Measurements from ENCODE around the gene TULP1. TPM values are rescaled to one million over a fixed set of nuclear protein-coding genes. Genes with fewer than 3 reads are reported as not detected.

TULP1 gene
- total and polyA plus RNA-seq, 2 of the 4 experiments (the other 2 are of a cell fraction) = not detected

DNA sequence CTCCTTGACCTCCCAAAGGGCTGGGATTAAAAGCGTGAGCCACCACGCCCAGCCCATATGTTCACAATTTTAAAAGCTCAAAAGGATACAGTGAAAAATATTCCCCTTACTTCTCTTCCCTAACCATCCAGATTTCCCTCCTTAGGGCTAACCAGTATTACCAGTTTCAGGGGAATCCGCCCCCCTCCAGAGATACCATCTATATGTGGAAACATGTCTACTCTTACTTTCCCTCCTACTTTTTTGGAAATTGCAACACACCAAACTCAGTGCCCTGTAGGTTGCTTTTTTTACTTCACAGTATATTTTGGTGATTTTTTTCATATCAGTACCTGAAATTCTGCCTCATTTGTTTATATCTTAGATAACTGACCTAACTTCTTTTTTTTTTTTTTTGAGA lies 51.4 kb downstream of the TULP1 start:
- Histone ChIP-seq H4K8ac (ENCODE audit: low read depth in 2 of 2, low read length in 2 of 2) (no peak overlapping the region), H3K4me1 (ENCODE audit: control insufficient read depth, insufficient read depth, low read length) (no peaks in the 10 kb centered on the region), H3K9me3 (ENCODE audit: control insufficient read depth, insufficient read depth, low read length) (no peaks in the 10 kb centered on the region), H2AK9ac (replicated peaks; ENCODE audit: low read depth, low read length, poor library complexity) (no peak overlapping the region), H2BK5ac (ENCODE audit: low read depth, low read length, poor library complexity, severe bottlenecking) (no peak overlapping the region), H3K4ac (ENCODE audit: low read depth, low read length) (no peak overlapping the region), H2AFZ (replicated peaks; ENCODE audit: low read length, poor library complexity) (no peak overlapping the region), H2BK20ac (ENCODE audit: low read depth, low read length) (no peak overlapping the region), H3K56ac (ENCODE audit: extremely low read depth, insufficient read depth, low read length) (no peak overlapping the region), H3K9ac (ENCODE audit: low read depth, low read length) (no peak overlapping the region), H3K79me1 (ENCODE audit: low read depth in 1 of 2, low read length in 2 of 2) (peaks cover 0 to 6% of the 10 kb centered on the region in 2 experiments; a peak in 1 of 4 replicates), H3K23ac (ENCODE audit: low read depth, low read length) (no peak overlapping the region), H4K20me1 (ENCODE audit: insufficient read depth, low read length) (no peaks in the 10 kb centered on the region), H4K5ac (ENCODE audit: low read depth, low read length) (no peak overlapping the region), H3K18ac (ENCODE audit: low read depth, low read length) (no peak overlapping the region), H2BK120ac (ENCODE audit: low read depth, low read length) (no peak overlapping the region), H3K36me3 (ENCODE audit: control insufficient read depth, insufficient read depth, low read length) (peaks cover 26% of the 10 kb centered on the region), H3K14ac (replicated peaks; ENCODE audit: low read depth, low read length) (no peak overlapping the region), H3K4me3 (ENCODE audit: insufficient read depth, low read depth, low read length) (no peak overlapping the region), H3K27ac (ENCODE audit: insufficient read depth, low read length) (no peak overlapping the region), H2BK15ac (ENCODE audit: low read depth, low read length) (no peak overlapping the region), H4K91ac (ENCODE audit: insufficient read depth, low read depth, low read length) (no peak overlapping the region), H3K9me1 (ENCODE audit: insufficient read depth, low read length) (no peaks in the 10 kb centered on the region), H2AK5ac (ENCODE audit: low read depth, low read length) (no peak overlapping the region), H3K27me3 (ENCODE audit: control insufficient read depth, insufficient read depth, low read length) (no peaks in the 10 kb centered on the region), H3K4me2 (ENCODE audit: low read depth, low read length) (no peak overlapping the region)
- intact Hi-C loops (cut with micrococcal nuclease) = no loop called here
- DNase-seq (no peak), ATAC-seq (ENCODE audit: low read depth) (no peak)
- WGBS, 2 experiments (ENCODE audit: extremely low coverage in 2 of 2, insufficient read length in 1 of 2) = 67% methylated on average over 3 of the region's 3 CpGs; no CpG with 5 or more reads in 1 of the 2 experiments
- ChIA-PET CTCF (interaction anchor here (0.6 kb wide), 1 partner anchor 118 kb away, joined by 5 read pairs; no protein-coding TSS in a partner anchor), POLR2A (ENCODE audit: unreplicated experiment) (interaction anchor here (0.5 kb wide), 1 partner anchor 29 kb away, joined by 3 read pairs; no protein-coding TSS in a partner anchor)
- in situ Hi-C loops (cut with MboI; ENCODE audit: low sequenced_read_pairs) = no loop called here
- TF ChIP-seq MAZ (IDR thresholded peaks at IDR 0.05; ENCODE audit: borderline replicate concordance, low read depth, low read length) (no peak), RAD21 (IDR thresholded peaks at IDR 0.05; ENCODE audit: low read length) (no peak), CHD1 (IDR thresholded peaks at IDR 0.05; ENCODE audit: low read depth, low read length) (no peak), BHLHE40 (IDR thresholded peaks at IDR 0.05; ENCODE audit: low read depth, low read length) (no peak), MAFK (IDR thresholded peaks at IDR 0.05; ENCODE audit: low read depth, low read length) (no peak), POLR2A (IDR thresholded peaks at IDR 0.05; ENCODE audit: low read depth, low read length) (no peak), CEBPB (IDR thresholded peaks at IDR 0.05; ENCODE audit: low read depth, low read length) (no peak), SMC3 (IDR thresholded peaks at IDR 0.05; ENCODE audit: low read depth, low read length) (no peak), RCOR1 (IDR thresholded peaks at IDR 0.05; ENCODE audit: insufficient replicate concordance, low read length) (no peak), FOS (IDR thresholded peaks at IDR 0.05; ENCODE audit: low read depth, low read length) (no peak), MXI1 (IDR thresholded peaks at IDR 0.05; ENCODE audit: borderline replicate concordance, low read depth, low read length) (no peak), NFE2L2 (IDR thresholded peaks at IDR 0.05; ENCODE audit: low read depth, low read length) (no peak), RFX5 (IDR thresholded peaks at IDR 0.05; ENCODE audit: low read depth, low read length) (no peak)
- TF ChIP-seq, protein P1, sequence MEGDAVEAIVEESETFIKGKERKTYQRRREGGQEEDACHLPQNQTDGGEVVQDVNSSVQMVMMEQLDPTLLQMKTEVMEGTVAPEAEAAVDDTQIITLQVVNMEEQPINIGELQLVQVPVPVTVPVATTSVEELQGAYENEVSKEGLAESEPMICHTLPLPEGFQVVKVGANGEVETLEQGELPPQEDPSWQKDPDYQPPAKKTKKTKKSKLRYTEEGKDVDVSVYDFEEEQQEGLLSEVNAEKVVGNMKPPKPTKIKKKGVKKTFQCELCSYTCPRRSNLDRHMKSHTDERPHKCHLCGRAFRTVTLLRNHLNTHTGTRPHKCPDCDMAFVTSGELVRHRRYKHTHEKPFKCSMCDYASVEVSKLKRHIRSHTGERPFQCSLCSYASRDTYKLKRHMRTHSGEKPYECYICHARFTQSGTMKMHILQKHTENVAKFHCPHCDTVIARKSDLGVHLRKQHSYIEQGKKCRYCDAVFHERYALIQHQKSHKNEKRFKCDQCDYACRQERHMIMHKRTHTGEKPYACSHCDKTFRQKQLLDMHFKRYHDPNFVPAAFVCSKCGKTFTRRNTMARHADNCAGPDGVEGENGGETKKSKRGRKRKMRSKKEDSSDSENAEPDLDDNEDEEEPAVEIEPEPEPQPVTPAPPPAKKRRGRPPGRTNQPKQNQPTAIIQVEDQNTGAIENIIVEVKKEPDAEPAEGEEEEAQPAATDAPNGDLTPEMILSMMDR (conservative IDR thresholded peaks at IDR 0.05; ENCODE audit: low read depth, low read length) = no peak
- TF ChIP-seq, protein P2, sequence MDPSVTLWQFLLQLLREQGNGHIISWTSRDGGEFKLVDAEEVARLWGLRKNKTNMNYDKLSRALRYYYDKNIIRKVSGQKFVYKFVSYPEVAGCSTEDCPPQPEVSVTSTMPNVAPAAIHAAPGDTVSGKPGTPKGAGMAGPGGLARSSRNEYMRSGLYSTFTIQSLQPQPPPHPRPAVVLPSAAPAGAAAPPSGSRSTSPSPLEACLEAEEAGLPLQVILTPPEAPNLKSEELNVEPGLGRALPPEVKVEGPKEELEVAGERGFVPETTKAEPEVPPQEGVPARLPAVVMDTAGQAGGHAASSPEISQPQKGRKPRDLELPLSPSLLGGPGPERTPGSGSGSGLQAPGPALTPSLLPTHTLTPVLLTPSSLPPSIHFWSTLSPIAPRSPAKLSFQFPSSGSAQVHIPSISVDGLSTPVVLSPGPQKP (IDR thresholded peaks at IDR 0.05; ENCODE audit: borderline replicate concordance, low read depth, low read length) = no peak
- TF ChIP-seq, protein P3, sequence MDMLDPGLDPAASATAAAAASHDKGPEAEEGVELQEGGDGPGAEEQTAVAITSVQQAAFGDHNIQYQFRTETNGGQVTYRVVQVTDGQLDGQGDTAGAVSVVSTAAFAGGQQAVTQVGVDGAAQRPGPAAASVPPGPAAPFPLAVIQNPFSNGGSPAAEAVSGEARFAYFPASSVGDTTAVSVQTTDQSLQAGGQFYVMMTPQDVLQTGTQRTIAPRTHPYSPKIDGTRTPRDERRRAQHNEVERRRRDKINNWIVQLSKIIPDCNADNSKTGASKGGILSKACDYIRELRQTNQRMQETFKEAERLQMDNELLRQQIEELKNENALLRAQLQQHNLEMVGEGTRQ (IDR thresholded peaks at IDR 0.05; ENCODE audit: low read depth, low read length) = no peak
- BruUV-seq (replicated peaks) = no TSS peak
- dilution Hi-C loops (cut with HindIII; ENCODE audit: low sequenced_read_pairs, unreplicated experiment) = no loop called here

All from IMR-90 (cell line).